Measurements from ENCODE around the gene MYRIP. TPM values are rescaled to one million over a fixed set of nuclear protein-coding genes. Genes with fewer than 3 reads are reported as not detected.
A peak's percentile ranks its signal among the peaks of the same experiment; 100 is the strongest.

The MYRIP gene
- total RNA-seq, 1 experiment from 2014 or later: not detected

DNA sequence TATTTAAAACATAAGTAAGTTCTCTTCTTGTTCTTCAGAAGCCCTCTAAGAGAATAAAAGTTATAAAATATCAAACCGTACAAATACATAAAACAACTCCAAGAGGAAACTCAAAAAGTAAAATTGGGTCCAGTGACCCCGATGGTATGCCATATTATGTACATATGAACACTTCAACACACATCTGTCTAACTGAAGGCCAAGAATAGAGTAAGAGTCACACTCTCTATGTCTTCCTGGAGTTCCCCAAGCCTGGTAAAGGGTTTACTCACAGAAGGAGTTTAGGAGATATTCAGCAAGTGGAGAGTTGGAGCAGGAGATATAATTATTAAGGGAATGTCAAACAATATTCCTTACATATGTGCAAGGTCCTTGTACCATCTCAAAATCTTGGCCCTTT is 398.8 kb downstream of the MYRIP start:
- H3K27me3 ChIP-seq (ENCODE audit: low read length): peaks cover 7% of the 10 kb centered on the region; the same call in 1 of the 2 replicates
- no peak overlapping the region for H3K9ac ChIP-seq (ENCODE audit: low read length)
- H3K4me3 ChIP-seq (ENCODE audit: low read length): no peak overlapping the region
- H2AFZ ChIP-seq (ENCODE audit: low read length): no peak overlapping the region
- H3K4me2 ChIP-seq (ENCODE audit: low read length): no peak overlapping the region
- H3K4me1 ChIP-seq (ENCODE audit: insufficient read depth, low read length): no peaks in the 10 kb centered on the region
- TF ChIP-seq EZH2 (IDR thresholded peaks at IDR 0.05; ENCODE audit: low read length, unreplicated experiment) (no peak), EZH2phosphoT487 (IDR thresholded peaks at IDR 0.05; ENCODE audit: borderline replicate concordance, low read length) (no peak)
- TF ChIP-seq, protein P1, sequence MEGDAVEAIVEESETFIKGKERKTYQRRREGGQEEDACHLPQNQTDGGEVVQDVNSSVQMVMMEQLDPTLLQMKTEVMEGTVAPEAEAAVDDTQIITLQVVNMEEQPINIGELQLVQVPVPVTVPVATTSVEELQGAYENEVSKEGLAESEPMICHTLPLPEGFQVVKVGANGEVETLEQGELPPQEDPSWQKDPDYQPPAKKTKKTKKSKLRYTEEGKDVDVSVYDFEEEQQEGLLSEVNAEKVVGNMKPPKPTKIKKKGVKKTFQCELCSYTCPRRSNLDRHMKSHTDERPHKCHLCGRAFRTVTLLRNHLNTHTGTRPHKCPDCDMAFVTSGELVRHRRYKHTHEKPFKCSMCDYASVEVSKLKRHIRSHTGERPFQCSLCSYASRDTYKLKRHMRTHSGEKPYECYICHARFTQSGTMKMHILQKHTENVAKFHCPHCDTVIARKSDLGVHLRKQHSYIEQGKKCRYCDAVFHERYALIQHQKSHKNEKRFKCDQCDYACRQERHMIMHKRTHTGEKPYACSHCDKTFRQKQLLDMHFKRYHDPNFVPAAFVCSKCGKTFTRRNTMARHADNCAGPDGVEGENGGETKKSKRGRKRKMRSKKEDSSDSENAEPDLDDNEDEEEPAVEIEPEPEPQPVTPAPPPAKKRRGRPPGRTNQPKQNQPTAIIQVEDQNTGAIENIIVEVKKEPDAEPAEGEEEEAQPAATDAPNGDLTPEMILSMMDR (conservative IDR thresholded peaks at IDR 0.05; ENCODE audit: low read depth, low read length): no peak
- H3K79me2 ChIP-seq (ENCODE audit: low read length): no peaks in the 10 kb centered on the region
- intact Hi-C loops (cut with micrococcal nuclease): no loop called here
- no peaks in the 10 kb centered on the region for H3K36me3 ChIP-seq (ENCODE audit: low read depth, low read length)
- no peaks in the 10 kb centered on the region for H3K9me3 ChIP-seq (ENCODE audit: low read length)
- H3F3A ChIP-seq (ENCODE audit: low read length, unreplicated experiment): no peaks in the 10 kb centered on the region
- DNase-seq (no peak), ATAC-seq (no peak)
- H3K9me2 ChIP-seq (replicated peaks; ENCODE audit: low read length): no peaks in the 10 kb centered on the region
- ChIA-PET CTCF (no interaction called here), POLR2A (ENCODE audit: unreplicated experiment) (no interaction called here)
- no peak overlapping the region for H3K27ac ChIP-seq (ENCODE audit: low read length)
- no TSS peak for BruUV-seq (replicated peaks)
- H4K20me1 ChIP-seq (ENCODE audit: low read length): no peaks in the 10 kb centered on the region

- POLR2A ChIA-PET (ENCODE audit: unreplicated experiment): interaction anchor here (0.5 kb wide), 1 partner anchor 685 kb away, joined by 10 read pairs; no protein-coding TSS in a partner anchor
These were observed 402.2 kb downstream of the MYRIP start for GRCh38 chr3:40211579-40211978.

DNA sequence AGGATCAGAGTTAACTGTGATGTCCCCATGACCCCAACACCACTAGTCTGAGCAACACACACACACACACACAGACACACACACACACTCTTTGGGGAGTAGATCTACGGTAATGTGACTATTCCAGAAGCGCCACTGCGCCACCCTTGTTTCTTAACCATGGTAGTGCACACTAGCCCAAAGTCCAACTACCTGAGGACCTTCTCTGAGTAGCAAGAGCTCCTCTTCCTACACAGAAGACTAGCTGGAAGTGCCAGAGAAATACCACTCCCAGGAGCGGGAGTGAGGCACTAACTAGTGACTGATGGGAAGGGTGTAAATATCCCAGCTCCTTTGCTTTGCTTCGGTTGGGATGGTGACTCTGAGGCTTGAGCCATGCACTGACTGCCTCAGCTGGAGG is 404.1 kb downstream of the MYRIP start:
- DNase-seq (no peak), ATAC-seq (no peak)
- H3K4me3 ChIP-seq (ENCODE audit: low read length): no peak overlapping the region
- no peaks in the 10 kb centered on the region for H3K9me2 ChIP-seq (replicated peaks; ENCODE audit: low read length)
- no peaks in the 10 kb centered on the region for H3K36me3 ChIP-seq (ENCODE audit: low read depth, low read length)
- intact Hi-C loops (cut with micrococcal nuclease): no loop called here
- no peaks in the 10 kb centered on the region for H3K9me3 ChIP-seq (ENCODE audit: low read length)
- no peaks in the 10 kb centered on the region for H3K79me2 ChIP-seq (ENCODE audit: low read length)
- BruUV-seq (replicated peaks): no TSS peak
- H3K4me1 ChIP-seq (ENCODE audit: insufficient read depth, low read length): no peaks in the 10 kb centered on the region
- H3K27me3 ChIP-seq (ENCODE audit: low read length): peaks cover 36% of the 10 kb centered on the region
- no peak overlapping the region for H3K9ac ChIP-seq (ENCODE audit: low read length)
- no peak overlapping the region for H3K27ac ChIP-seq (ENCODE audit: low read length)
- no peaks in the 10 kb centered on the region for H4K20me1 ChIP-seq (ENCODE audit: low read length)
- TF ChIP-seq, protein P1 (conservative IDR thresholded peaks at IDR 0.05; ENCODE audit: low read depth, low read length): no peak
- TF ChIP-seq EZH2phosphoT487 (IDR thresholded peaks at IDR 0.05; ENCODE audit: borderline replicate concordance, low read length) (no peak), EZH2 (IDR thresholded peaks at IDR 0.05; ENCODE audit: low read length, unreplicated experiment) (no peak)
- no peak overlapping the region for H2AFZ ChIP-seq (ENCODE audit: low read length)
- ChIA-PET CTCF (no interaction called here), POLR2A (ENCODE audit: unreplicated experiment) (no interaction called here)
- no peak overlapping the region for H3K4me2 ChIP-seq (ENCODE audit: low read length)
- no peaks in the 10 kb centered on the region for H3F3A ChIP-seq (ENCODE audit: low read length, unreplicated experiment)

More at GRCh38 chr3:40211579-40211978, 402.2 kb downstream of the MYRIP start:
- Histone ChIP-seq H3K4me1 (ENCODE audit: insufficient read depth, low read length) (no peaks in the 10 kb centered on the region), H3K27me3 (ENCODE audit: low read length) (peaks cover 20% of the 10 kb centered on the region), H3K9me3 (ENCODE audit: low read length) (no peaks in the 10 kb centered on the region), H2AFZ (ENCODE audit: low read length) (no peak overlapping the region), H3K4me2 (ENCODE audit: low read length) (no peak overlapping the region), H3F3A (ENCODE audit: low read length, unreplicated experiment) (no peaks in the 10 kb centered on the region), H4K20me1 (ENCODE audit: low read length) (no peaks in the 10 kb centered on the region), H3K27ac (ENCODE audit: low read length) (no peak overlapping the region), H3K9me2 (replicated peaks; ENCODE audit: low read length) (no peaks in the 10 kb centered on the region), H3K36me3 (ENCODE audit: low read depth, low read length) (no peaks in the 10 kb centered on the region), H3K4me3 (ENCODE audit: low read length) (no peak overlapping the region), H3K9ac (ENCODE audit: low read length) (no peak overlapping the region), H3K79me2 (ENCODE audit: low read length) (no peaks in the 10 kb centered on the region)
- BruUV-seq (replicated peaks): no TSS peak
- CTCF ChIA-PET: no interaction called here
- intact Hi-C loops (cut with micrococcal nuclease): no loop called here
- DNase-seq: peak; percentile 56
- no peak for TF ChIP-seq EZH2 (IDR thresholded peaks at IDR 0.05; ENCODE audit: low read length, unreplicated experiment)
- no peak for TF ChIP-seq EZH2phosphoT487 (IDR thresholded peaks at IDR 0.05; ENCODE audit: borderline replicate concordance, low read length)
- TF ChIP-seq, protein P1 (conservative IDR thresholded peaks at IDR 0.05; ENCODE audit: low read depth, low read length): no peak
- ATAC-seq: peak; percentile 57
